Calu3 (cell line): ENCODE data around the gene ID3. TPM values are rescaled to one million over a fixed set of nuclear protein-coding genes. Genes with fewer than 3 reads are reported as not detected.

Source experiments
- BruUV-seq: library from RNA; stranded (reverse); fragments of 400-500 nt; replicated peaks from 2 replicates; lab custom pipeline; 2021; lab: Mats Ljungman, UMichigan
- CTCF ChIA-PET: fragments of 300-600 bp; sonication (Branson Sonifier 250); formaldehyde crosslinking; loops from one replicate; lab custom pipeline; 2022; ENCODE audit warnings: antibody characterized with exemption; lab: Charles Lee
- DNase-seq: peaks from one replicate; pipeline ENCODE4 v3.0.0; 2022
- H3K27ac Mint-ChIP-seq: one replicate; pipeline ENCODE4 v1.8.0; 2022; ENCODE audit warnings: mixed read lengths; ENCODE audit not compliant: unreplicated experiment
- H3K27me3 Mint-ChIP-seq: one replicate; pipeline ENCODE4 v1.8.0; 2022; ENCODE audit warnings: mixed read lengths; ENCODE audit not compliant: unreplicated experiment
- H3K36me3 Mint-ChIP-seq: one replicate; pipeline ENCODE4 v1.8.0; 2022; ENCODE audit warnings: mild to moderate bottlenecking, moderate library complexity, mixed read lengths; ENCODE audit not compliant: insufficient read depth, unreplicated experiment
- H3K4me1 Mint-ChIP-seq: one replicate; pipeline ENCODE4 v1.8.0; 2022; ENCODE audit warnings: mild to moderate bottlenecking, low read depth, mixed read lengths; ENCODE audit not compliant: unreplicated experiment
- H3K4me3 Mint-ChIP-seq: one replicate; pipeline ENCODE4 v1.8.0; 2022; ENCODE audit warnings: mild to moderate bottlenecking, low read depth, moderate library complexity, mixed read lengths; ENCODE audit not compliant: unreplicated experiment
- H3K9me3 Mint-ChIP-seq: one replicate; pipeline ENCODE4 v1.8.0; 2022; ENCODE audit warnings: low read depth, mixed read lengths; ENCODE audit not compliant: unreplicated experiment
- intact Hi-C: fragments of 100-400 bp; cut with micrococcal nuclease; formaldehyde crosslinking; loops from one replicate; pipeline ENCODE4 v1.10.0; 2022; ENCODE audit not compliant: unreplicated experiment
- total RNA-seq: library from RNA; stranded (reverse); gene quantifications from 2 replicates; pipeline ENCODE4 v1.2.3, GENCODE V29; 2022
- TF ChIP-seq, protein P1 (sequence below): fragments of 200-600 bp; IDR thresholded peaks from one replicate; pipeline ENCODE4 v1.8.0; 2022; ENCODE audit warnings: antibody characterized with exemption; ENCODE audit not compliant: unreplicated experiment

Gene ID3
- total RNA-seq, 1 experiment from 2014 or later: 25.2 TPM

DNA sequence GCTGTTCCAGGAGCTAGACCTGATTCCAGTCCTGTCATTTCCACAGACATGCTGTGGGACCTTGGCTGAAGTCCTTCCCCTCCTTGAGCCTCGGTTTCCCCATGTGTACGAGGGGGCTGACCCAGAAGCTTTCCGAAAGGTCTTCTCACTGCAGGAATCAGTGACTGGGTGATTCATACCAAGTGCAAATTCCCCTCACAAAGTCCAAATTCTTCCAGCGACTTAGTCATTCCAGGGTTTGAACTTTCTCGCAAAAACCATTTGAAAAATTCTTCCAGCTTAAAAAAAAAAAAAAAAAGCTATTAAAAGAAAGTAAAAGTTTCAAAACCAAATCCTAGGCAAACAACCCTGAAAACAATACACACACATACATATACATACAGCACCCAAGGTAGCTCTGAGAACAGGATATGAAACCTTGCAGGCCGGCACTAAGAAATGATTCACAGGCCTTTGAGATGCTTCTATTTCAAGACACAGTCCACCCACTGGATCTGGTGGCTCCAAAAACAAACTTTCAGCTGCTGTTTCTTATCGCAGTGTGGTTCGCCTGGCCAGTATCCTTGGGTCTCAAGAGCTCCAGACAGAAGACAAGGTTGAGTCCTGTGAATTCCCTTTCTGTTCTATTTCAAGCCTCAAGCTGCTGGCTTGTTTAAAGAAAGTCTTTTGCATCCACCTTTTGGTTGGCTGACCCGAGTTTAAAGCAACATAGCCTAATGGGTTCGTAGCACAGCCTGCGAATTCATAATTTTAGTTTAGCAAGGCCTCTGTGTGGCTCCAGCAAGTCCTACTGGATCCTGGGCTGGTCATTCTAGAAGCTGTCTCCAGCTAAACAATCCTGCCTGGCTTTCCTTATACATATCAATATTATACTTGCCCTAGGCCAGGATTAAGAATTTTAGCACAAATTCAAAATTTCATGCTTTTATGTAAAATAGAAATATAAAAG, 18.0 kb upstream of the ID3 start:
- Mint-ChIP-seq H3K4me3 (peak overlapping the region; percentile 48), H3K27ac (peak overlapping the region; percentile 77), H3K36me3 (no peaks in the 10 kb centered on the region), H3K27me3 (no peaks in the 10 kb centered on the region), H3K4me1 (peaks cover 38% of the 10 kb centered on the region), H3K9me3 (no peaks in the 10 kb centered on the region)
- intact Hi-C loops: no loop called here
- peak; percentile 18 for DNase-seq
- TF ChIP-seq, protein P1, sequence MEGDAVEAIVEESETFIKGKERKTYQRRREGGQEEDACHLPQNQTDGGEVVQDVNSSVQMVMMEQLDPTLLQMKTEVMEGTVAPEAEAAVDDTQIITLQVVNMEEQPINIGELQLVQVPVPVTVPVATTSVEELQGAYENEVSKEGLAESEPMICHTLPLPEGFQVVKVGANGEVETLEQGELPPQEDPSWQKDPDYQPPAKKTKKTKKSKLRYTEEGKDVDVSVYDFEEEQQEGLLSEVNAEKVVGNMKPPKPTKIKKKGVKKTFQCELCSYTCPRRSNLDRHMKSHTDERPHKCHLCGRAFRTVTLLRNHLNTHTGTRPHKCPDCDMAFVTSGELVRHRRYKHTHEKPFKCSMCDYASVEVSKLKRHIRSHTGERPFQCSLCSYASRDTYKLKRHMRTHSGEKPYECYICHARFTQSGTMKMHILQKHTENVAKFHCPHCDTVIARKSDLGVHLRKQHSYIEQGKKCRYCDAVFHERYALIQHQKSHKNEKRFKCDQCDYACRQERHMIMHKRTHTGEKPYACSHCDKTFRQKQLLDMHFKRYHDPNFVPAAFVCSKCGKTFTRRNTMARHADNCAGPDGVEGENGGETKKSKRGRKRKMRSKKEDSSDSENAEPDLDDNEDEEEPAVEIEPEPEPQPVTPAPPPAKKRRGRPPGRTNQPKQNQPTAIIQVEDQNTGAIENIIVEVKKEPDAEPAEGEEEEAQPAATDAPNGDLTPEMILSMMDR: no peak
- CTCF ChIA-PET: interaction anchor here (0.6 to 1.5 kb wide), 6 partner anchors 9 to 57 kb away, joined by 3 to 7 read pairs (median 4); partner anchors contain the start of gene ID3
- no TSS peak for BruUV-seq

DNA sequence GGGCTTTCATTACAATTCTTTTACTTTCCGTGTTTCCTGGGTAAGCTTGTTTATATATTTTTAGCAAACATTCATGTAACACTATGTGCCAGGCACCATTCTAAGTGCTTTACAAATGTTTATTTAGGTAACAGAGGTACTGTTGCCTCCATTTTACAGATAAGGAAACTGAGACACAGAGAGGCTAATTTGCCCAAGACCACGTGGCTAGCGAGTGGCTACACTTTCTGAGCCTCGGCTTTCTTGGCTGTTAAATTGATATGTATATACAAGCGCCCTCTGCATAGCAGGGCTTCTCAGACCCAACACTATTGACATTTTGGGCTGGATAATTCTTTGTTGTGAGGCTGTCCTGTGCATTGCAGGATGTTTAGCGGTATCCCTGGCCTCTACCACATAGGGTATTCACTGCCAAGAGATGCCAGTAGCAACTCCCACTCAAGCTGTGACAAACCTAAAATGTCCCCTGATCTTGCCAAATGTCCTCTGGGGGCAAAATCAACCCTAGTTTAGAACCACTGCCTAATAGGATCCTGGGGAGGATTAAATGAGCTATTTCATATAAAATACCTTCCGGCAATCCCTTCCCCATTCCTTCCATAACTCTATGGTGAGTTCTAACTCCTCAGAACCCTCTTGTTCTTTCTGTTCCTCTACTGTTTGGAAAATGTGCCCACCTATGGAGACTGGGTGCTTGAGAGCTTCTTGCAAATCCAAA, 17.2 kb upstream of the ID3 start:
- CTCF ChIA-PET: interaction anchor here (0.6 to 1.5 kb wide), 5 partner anchors 10 to 58 kb away, joined by 3 to 7 read pairs (median 5); partner anchors contain the start of gene ID3
- intact Hi-C loops: no loop called here

DNA sequence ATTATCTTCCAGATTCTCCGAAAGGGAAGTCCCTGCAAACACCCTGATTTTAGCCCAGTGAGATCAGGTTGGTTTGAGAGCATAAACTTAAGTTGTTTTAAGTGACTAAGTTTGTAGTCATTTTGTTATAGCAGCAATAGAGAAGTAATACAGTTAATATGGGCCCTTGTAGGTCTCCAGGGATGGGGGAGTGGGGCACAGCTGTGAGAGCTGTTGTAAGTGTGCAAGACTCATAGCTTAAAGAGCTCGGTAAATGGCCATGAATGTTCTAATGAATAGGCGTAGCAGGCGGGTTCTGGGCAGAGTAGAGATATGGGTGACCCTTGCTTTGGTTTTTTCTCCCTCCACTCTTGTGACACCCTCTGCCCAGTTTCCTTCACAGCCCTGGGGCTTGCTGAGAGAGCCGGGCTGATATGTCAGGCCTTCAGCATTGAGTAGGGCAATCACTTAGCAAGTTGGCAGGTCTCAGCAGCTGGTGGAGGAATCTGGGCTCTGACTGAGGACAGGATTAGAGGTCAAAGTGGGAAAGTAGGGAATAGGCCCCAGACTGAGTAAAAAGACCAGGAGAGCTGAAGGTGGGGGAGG, 16.0 kb upstream of the ID3 start:
- no peak overlapping the region for H3K4me3 Mint-ChIP-seq
- peaks cover 38% of the 10 kb centered on the region for H3K4me1 Mint-ChIP-seq
- H3K27ac Mint-ChIP-seq: no peak overlapping the region
- no TSS peak for BruUV-seq
- H3K27me3 Mint-ChIP-seq: no peaks in the 10 kb centered on the region
- TF ChIP-seq, protein P1: no peak
- CTCF ChIA-PET: no interaction called here
- no peaks in the 10 kb centered on the region for H3K9me3 Mint-ChIP-seq
- no peaks in the 10 kb centered on the region for H3K36me3 Mint-ChIP-seq
- DNase-seq: no peak
- intact Hi-C loops: no loop called here

More for the DNA sequence above, 17.2 kb upstream of the ID3 start:
- H3K27ac Mint-ChIP-seq: peak overlapping the region; percentile 77
- no TSS peak for BruUV-seq
- H3K9me3 Mint-ChIP-seq: no peaks in the 10 kb centered on the region
- no peak for DNase-seq
- TF ChIP-seq, protein P1: no peak
- H3K4me1 Mint-ChIP-seq: peaks cover 38% of the 10 kb centered on the region
- no peaks in the 10 kb centered on the region for H3K36me3 Mint-ChIP-seq
- no peaks in the 10 kb centered on the region for H3K27me3 Mint-ChIP-seq
- H3K4me3 Mint-ChIP-seq: peak overlapping the region; percentile 48

DNA sequence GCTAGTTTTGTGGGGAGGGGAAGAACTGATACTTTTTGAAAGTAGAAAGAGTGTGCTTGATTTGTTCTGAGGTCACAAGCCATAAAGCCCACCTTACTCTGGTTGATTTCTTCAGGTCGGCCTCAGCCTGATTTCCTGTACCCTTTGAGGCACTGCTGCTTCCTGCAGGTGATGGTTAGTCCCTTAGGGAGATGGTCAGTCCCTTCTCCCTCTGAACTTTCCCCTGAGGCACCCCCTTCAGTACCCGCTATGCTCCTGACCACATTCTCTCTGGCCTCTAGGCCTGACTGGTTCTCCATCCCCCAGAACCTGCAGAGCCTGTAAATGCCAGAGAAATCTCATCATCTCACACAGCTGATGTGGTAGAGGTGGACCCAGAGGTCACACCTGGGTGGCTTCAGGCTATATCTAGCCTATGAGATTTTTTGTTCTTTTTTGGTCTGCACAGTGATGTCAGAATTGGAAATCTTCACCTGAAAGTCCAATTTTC, 15.0 kb upstream of the ID3 start:
- TF ChIP-seq, protein P1: no peak
- CTCF ChIA-PET: interaction anchor here (0.5 kb wide), 1 partner anchor 1519 kb away, joined by 4 read pairs; no protein-coding TSS in a partner anchor
- BruUV-seq: no TSS peak
- no peaks in the 10 kb centered on the region for H3K27me3 Mint-ChIP-seq
- no peaks in the 10 kb centered on the region for H3K36me3 Mint-ChIP-seq
- H3K4me1 Mint-ChIP-seq: peaks cover 38% of the 10 kb centered on the region
- DNase-seq: no peak
- H3K4me3 Mint-ChIP-seq: no peak overlapping the region
- H3K9me3 Mint-ChIP-seq: no peaks in the 10 kb centered on the region
- H3K27ac Mint-ChIP-seq: no peak overlapping the region
- intact Hi-C loops: no loop called here
